Epidermal melanocyte (primary cell): ENCODE results near the gene TAGLN3.
"Not testable (repeated sequence)": the region's sequence is repeated elsewhere in the genome, so short reads cannot be mapped to it uniquely, and the experiment has no call there.

ENCODE experiments used
- DNase-seq: peaks from one replicate; pipeline ENCODE4 v3.0.0; 2011; ENCODE audit warnings: low spot score; ENCODE audit not compliant: insufficient read length

TAGLN3 gene

GRCh38 chr3:112007633-112008032, 8.9 kb downstream of the TAGLN3 start:
- DNase-seq: no peak

GRCh38 chr3:112009670-112010069, 10.9 kb downstream of the TAGLN3 start:
- no peak for DNase-seq

- no peak for DNase-seq
Measured at GRCh38 chr3:112010636-112011035, 11.9 kb downstream of the TAGLN3 start.

GRCh38 chr3:112011376-112011940, 12.7 kb downstream of the TAGLN3 start:
- no peak for DNase-seq

GRCh38 chr3:112012205-112012992, 13.7 kb downstream of the TAGLN3 start:
- no peak for DNase-seq

- peak; percentile 65 for DNase-seq
Measured at GRCh38 chr3:112013058-112013783, 14.5 kb downstream of the TAGLN3 start.

GRCh38 chr3:112013784-112014143, 15.0 kb downstream of the TAGLN3 start:
- DNase-seq: no peak

- DNase-seq: no peak
Measured at GRCh38 chr3:112017091-112017490, 18.4 kb downstream of the TAGLN3 start.

- no peak for DNase-seq
Measured at GRCh38 chr3:112018712-112019111, 20.0 kb downstream of the TAGLN3 start.

- no peak for DNase-seq
Measured at GRCh38 chr3:112019716-112020115, 21.0 kb downstream of the TAGLN3 start.

- DNase-seq: no peak
Measured at GRCh38 chr3:112020674-112021085, 22.0 kb downstream of the TAGLN3 start.

GRCh38 chr3:112027142-112027541, 28.4 kb downstream of the TAGLN3 start:
- no peak for DNase-seq

GRCh38 chr3:112027826-112028225, 29.1 kb downstream of the TAGLN3 start:
- DNase-seq: no peak

- DNase-seq: no peak
Measured at GRCh38 chr3:112030901-112031300, 32.2 kb downstream of the TAGLN3 start.

GRCh38 chr3:112032098-112032731, 33.5 kb downstream of the TAGLN3 start:
- no peak for DNase-seq

GRCh38 chr3:112034436-112034835, 35.7 kb downstream of the TAGLN3 start, which contains the start of gene TMPRSS7:
TSS of gene TMPRSS7 (plus strand) at chr3:112034736. CDS start at chr3:112034846, 110 bp downstream.
- no peak for DNase-seq

GRCh38 chr3:112035241-112035640, 36.5 kb downstream of the TAGLN3 start:
- DNase-seq: no peak

- not testable (repeated sequence) for DNase-seq
Measured at GRCh38 chr3:112037194-112037593, 38.5 kb downstream of the TAGLN3 start.

GRCh38 chr3:112038863-112039262, 40.1 kb downstream of the TAGLN3 start:
- no peak for DNase-seq

GRCh38 chr3:112041321-112041720, 42.6 kb downstream of the TAGLN3 start:
- DNase-seq: no peak

- DNase-seq: no peak
Measured at GRCh38 chr3:112042842-112043280, 44.1 kb downstream of the TAGLN3 start.
